Measurements from ENCODE around the gene APOH. TPM values are rescaled to one million over a fixed set of nuclear protein-coding genes. Genes with fewer than 3 reads are reported as not detected.

APOH gene
- total RNA-seq, 1 donor from 2014 or later, result not detected

- H3K4me2 ChIP-seq, result no peak overlapping the region
- Mint-ChIP-seq H3K27ac (no peak overlapping the region), H3K36me3 (no peaks in the 10 kb centered on the region), H3K27me3 (ENCODE audit: insufficient read depth, low read depth) (peaks cover 8% of the 10 kb centered on the region), H3K9me3 (no peaks in the 10 kb centered on the region), H3K4me3 (no peak overlapping the region), H3K4me1 (peaks cover 4% of the 10 kb centered on the region)
- H2AFZ ChIP-seq (replicated peaks), result no peak overlapping the region
- H3K79me2 ChIP-seq (ENCODE audit: low read depth), result no peaks in the 10 kb centered on the region
- H4K20me1 ChIP-seq (ENCODE audit: low read depth), result no peaks in the 10 kb centered on the region
- H3K9ac ChIP-seq, result no peak overlapping the region
- H3K27ac ChIP-seq, result no peak overlapping the region
- no peaks in the 10 kb centered on the region for H3K27me3 ChIP-seq
- H3K36me3 ChIP-seq, result no peaks in the 10 kb centered on the region
- TF ChIP-seq, protein P1, sequence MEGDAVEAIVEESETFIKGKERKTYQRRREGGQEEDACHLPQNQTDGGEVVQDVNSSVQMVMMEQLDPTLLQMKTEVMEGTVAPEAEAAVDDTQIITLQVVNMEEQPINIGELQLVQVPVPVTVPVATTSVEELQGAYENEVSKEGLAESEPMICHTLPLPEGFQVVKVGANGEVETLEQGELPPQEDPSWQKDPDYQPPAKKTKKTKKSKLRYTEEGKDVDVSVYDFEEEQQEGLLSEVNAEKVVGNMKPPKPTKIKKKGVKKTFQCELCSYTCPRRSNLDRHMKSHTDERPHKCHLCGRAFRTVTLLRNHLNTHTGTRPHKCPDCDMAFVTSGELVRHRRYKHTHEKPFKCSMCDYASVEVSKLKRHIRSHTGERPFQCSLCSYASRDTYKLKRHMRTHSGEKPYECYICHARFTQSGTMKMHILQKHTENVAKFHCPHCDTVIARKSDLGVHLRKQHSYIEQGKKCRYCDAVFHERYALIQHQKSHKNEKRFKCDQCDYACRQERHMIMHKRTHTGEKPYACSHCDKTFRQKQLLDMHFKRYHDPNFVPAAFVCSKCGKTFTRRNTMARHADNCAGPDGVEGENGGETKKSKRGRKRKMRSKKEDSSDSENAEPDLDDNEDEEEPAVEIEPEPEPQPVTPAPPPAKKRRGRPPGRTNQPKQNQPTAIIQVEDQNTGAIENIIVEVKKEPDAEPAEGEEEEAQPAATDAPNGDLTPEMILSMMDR (IDR thresholded peaks at IDR 0.05), result no peak
- no peak for TF ChIP-seq EZH2 (IDR thresholded peaks at IDR 0.05)
- TF ChIP-seq EZH2phosphoT487 (IDR thresholded peaks at IDR 0.05), result no peak
- DNase-seq (ENCODE audit: low spot score), result no peak
- H3K4me1 ChIP-seq, result no peaks in the 10 kb centered on the region
- no peak overlapping the region for H3K4me3 ChIP-seq
- H3K9me3 ChIP-seq (ENCODE audit: low read depth), result no peaks in the 10 kb centered on the region
- H3F3A ChIP-seq (ENCODE audit: low read depth), result no peaks in the 10 kb centered on the region
These were observed 21.5 kb upstream of the APOH start for GRCh38 chr17:66250686-66251085.

DNA sequence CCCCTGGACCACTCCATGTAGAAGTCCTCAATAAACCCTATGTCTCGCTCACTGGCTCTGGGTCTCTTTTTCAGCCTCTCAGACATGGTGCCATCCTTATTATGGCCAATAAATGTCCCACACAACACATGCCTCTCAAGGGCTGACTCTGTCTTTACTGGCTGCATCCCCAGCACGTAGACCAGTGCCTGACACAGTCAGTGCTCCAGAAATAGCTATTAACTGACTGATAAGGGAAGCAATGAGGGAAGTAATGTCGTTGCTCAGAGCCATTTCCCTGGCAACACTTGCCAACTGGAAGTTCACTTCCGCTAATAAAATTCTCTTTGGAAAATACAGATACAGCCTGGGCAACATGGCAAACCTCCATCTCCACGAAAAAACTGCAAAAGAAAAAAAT, 19.1 kb upstream of the APOH start:
- Mint-ChIP-seq H3K27me3 (ENCODE audit: insufficient read depth, low read depth) (peaks cover 4% of the 10 kb centered on the region), H3K27ac (no peak overlapping the region), H3K9me3 (no peaks in the 10 kb centered on the region), H3K4me3 (no peak overlapping the region), H3K36me3 (no peaks in the 10 kb centered on the region), H3K4me1 (no peaks in the 10 kb centered on the region)
- Histone ChIP-seq H3K9me3 (ENCODE audit: low read depth) (no peaks in the 10 kb centered on the region), H3F3A (ENCODE audit: low read depth) (no peaks in the 10 kb centered on the region), H3K79me2 (ENCODE audit: low read depth) (no peaks in the 10 kb centered on the region), H2AFZ (replicated peaks) (no peak overlapping the region), H4K20me1 (ENCODE audit: low read depth) (no peaks in the 10 kb centered on the region), H3K4me3 (no peak overlapping the region), H3K27me3 (no peaks in the 10 kb centered on the region), H3K36me3 (no peaks in the 10 kb centered on the region), H3K4me1 (no peaks in the 10 kb centered on the region), H3K27ac (no peak overlapping the region), H3K9ac (no peak overlapping the region), H3K4me2 (no peak overlapping the region)
- TF ChIP-seq, protein P1 (IDR thresholded peaks at IDR 0.05), result no peak
- DNase-seq (ENCODE audit: low spot score), result no peak

DNA sequence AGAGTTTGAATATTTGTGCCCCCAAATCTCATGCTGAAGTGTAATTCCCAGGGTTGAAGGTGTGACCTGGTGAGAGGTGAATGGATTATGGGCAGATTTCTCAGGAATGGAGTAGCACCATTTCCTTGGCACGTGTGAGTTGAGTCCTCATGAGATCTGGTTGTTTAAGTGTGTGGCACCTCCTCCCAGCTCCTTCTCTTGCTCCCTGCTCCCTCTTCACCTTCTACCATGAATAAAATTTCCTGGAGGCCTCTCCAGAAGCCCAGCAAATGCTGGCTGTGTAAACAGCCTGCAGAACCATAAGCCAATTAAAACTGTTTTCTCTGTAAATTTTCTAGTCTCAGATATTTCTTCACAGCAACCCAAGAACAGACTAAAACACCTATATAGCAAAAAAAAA, 12.6 kb upstream of the APOH start:
- H3K27me3 ChIP-seq, result no peaks in the 10 kb centered on the region
- H3K9me3 Mint-ChIP-seq, result no peaks in the 10 kb centered on the region
- no peaks in the 10 kb centered on the region for H4K20me1 ChIP-seq (ENCODE audit: low read depth)
- no peaks in the 10 kb centered on the region for H3K4me1 ChIP-seq
- no peak overlapping the region for H3K27ac Mint-ChIP-seq
- no peak for DNase-seq (ENCODE audit: low spot score)
- no peak overlapping the region for H3K4me2 ChIP-seq
- TF ChIP-seq, protein P1 (IDR thresholded peaks at IDR 0.05), result no peak
- TF ChIP-seq EZH2 (IDR thresholded peaks at IDR 0.05) (no peak), EZH2phosphoT487 (IDR thresholded peaks at IDR 0.05) (no peak)
- H3K9me3 ChIP-seq (ENCODE audit: low read depth), result no peaks in the 10 kb centered on the region
- no peak overlapping the region for H3K4me3 Mint-ChIP-seq
- no peak overlapping the region for H3K27ac ChIP-seq
- H3K9ac ChIP-seq, result no peak overlapping the region
- H3K4me1 Mint-ChIP-seq, result no peaks in the 10 kb centered on the region
- no peaks in the 10 kb centered on the region for H3K79me2 ChIP-seq (ENCODE audit: low read depth)
- no peaks in the 10 kb centered on the region for H3K36me3 ChIP-seq
- H2AFZ ChIP-seq (replicated peaks), result no peak overlapping the region
- no peaks in the 10 kb centered on the region for H3K36me3 Mint-ChIP-seq
- no peak overlapping the region for H3K4me3 ChIP-seq
- no peaks in the 10 kb centered on the region for H3K27me3 Mint-ChIP-seq (ENCODE audit: insufficient read depth, low read depth)
- no peaks in the 10 kb centered on the region for H3F3A ChIP-seq (ENCODE audit: low read depth)

- Histone ChIP-seq H3K27ac (no peak overlapping the region), H3K9ac (no peak overlapping the region), H3K36me3 (no peaks in the 10 kb centered on the region), H3K4me2 (no peak overlapping the region), H4K20me1 (ENCODE audit: low read depth) (no peaks in the 10 kb centered on the region), H3K27me3 (no peaks in the 10 kb centered on the region), H3F3A (ENCODE audit: low read depth) (no peaks in the 10 kb centered on the region), H3K4me1 (no peaks in the 10 kb centered on the region), H3K79me2 (ENCODE audit: low read depth) (no peaks in the 10 kb centered on the region), H2AFZ (replicated peaks) (no peak overlapping the region), H3K9me3 (ENCODE audit: low read depth) (no peaks in the 10 kb centered on the region), H3K4me3 (no peak overlapping the region)
- TF ChIP-seq EZH2phosphoT487 (IDR thresholded peaks at IDR 0.05), result no peak
- TF ChIP-seq EZH2 (IDR thresholded peaks at IDR 0.05), result no peak
- TF ChIP-seq, protein P1 (IDR thresholded peaks at IDR 0.05), result no peak
- peaks cover 3% of the 10 kb centered on the region for H3K27me3 Mint-ChIP-seq (ENCODE audit: insufficient read depth, low read depth)
- DNase-seq (ENCODE audit: low spot score), result no peak
- H3K4me3 Mint-ChIP-seq, result no peak overlapping the region
- H3K27ac Mint-ChIP-seq, result no peak overlapping the region
- H3K9me3 Mint-ChIP-seq, result no peaks in the 10 kb centered on the region
- no peaks in the 10 kb centered on the region for H3K36me3 Mint-ChIP-seq
- H3K4me1 Mint-ChIP-seq, result no peaks in the 10 kb centered on the region
These were observed 11.4 kb upstream of the APOH start for GRCh38 chr17:66240630-66241029.
